Endometrial microvascular endothelial cells (primary cell): ENCODE measurements around the gene RABGAP1L. TPM values are rescaled to one million over a fixed set of nuclear protein-coding genes. Genes with fewer than 3 reads are reported as not detected.
"Not testable (repeated sequence)": the region's sequence is repeated elsewhere in the genome, so short reads cannot be mapped to it uniquely, and the experiment has no call there.

Experiments used
- in situ Hi-C: cut with HindIII; loops from 2 replicates; pipeline ENCODE4 v1.10.0; 2017; ENCODE audit warnings: low sequenced_read_pairs, low pct_unique_long_range_greater_than_20kb; ENCODE audit errors: inconsistent ontology term
- total RNA-seq: library from RNA; depleted of rRNA; stranded (reverse); fragments of >200 nt; gene quantifications from one replicate; pipeline ENCODE4 v1.2.3, GENCODE V29; 2015; ENCODE audit errors: inconsistent ontology term

Gene RABGAP1L
- total RNA-seq, 1 donor from 2014 or later: 15.5 TPM

GRCh38 chr1:174150499-174150898, 8.8 kb upstream of the RABGAP1L start:
- in situ Hi-C loops: no loop called here

DNA sequence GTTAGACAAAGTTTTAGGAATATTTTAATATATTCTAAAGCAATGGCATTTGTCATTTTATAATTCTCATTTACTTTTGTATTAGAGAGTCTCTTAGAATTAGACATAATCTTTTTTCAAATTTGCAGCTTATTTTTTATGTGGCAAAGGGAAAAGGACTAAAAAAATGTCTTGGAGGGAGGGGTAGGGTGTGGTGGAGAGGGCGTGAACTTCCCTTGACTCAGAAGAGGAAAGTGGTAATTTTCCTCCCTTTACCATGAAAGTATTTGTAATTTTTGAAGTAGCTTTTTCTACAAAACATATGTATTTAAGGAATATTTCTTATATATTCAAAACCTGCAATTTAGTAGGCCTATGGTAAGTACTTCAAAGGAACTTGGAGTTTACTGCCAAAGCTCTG, 6.9 kb upstream of the RABGAP1L start:
- in situ Hi-C loops: no loop called here

DNA sequence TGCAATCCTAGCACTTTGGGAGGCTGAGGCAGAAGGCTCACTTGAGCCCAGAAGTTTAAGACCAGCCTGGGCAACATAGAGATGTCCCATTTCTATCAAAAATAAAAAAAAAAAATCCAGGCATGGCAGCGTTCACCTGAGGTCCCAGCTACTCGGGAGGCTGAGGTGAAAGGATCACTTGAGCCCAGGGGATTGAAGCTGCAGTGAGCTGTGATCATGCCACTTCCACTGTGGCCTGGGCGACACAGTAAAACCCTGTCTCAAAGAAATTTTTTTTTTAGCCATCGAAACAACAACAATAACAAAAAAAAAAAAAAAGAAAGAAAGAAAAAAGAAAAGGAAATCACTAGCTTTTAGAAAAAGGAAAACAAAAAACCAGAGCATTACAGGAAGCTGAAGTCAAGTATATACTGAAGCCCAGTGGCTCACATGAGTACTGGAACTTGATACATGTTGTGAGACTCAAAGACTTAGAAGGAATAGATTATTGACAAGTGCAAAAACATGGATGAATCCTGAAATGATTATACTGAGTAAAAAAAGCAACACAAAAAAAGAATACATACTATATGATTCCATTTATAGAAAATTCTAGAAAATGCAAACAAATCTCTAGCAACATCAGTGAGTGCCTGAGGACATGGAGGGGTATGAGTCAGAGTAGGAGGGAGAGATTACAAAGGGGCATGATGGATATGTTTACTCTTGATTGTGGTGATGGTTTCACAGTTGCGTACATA, 6.1 kb upstream of the RABGAP1L start:
- in situ Hi-C loops: no loop called here

DNA sequence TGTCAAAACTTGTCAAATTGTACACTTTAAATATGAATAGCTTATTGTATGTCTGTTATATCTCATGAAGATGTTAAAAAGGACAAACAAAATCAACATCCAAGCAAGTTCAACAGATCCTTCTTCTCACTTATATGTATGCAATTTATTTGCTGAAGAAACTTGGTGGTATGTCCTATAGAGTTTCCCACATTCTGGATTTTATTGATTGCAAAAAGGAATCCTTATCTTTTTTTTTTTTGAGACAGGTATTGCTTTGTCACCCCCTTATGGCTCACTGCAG, 5.6 kb upstream of the RABGAP1L start:
- in situ Hi-C loops: no loop called here

GRCh38 chr1:174156437-174156836, 2.9 kb upstream of the RABGAP1L start:
- in situ Hi-C loops: no loop called here

GRCh38 chr1:174157157-174157806, 2.0 kb upstream of the RABGAP1L start:
- in situ Hi-C loops: no loop called here

DNA sequence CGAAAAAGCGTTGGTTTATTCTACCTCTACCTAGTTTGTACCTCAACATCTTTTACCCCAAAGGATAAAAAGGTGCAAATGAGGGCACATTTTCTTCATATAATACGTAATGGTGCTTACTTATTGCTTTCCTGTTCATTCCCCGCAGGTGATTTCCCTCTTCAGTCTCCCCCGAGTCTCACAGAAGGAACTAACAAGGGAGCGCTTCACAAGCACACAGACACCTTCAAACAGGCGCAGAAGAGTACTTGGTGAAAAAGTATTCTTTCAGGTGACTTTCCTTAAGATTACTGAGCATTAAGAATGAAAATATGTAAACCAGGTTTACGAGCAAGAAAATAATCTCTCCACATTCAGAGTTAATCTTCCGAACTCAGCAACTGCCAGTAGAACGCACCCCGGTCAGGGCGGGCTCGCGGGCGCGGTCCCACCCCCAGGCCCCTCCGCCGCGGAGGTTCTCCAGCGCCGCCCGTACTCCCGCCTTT, 511 bp upstream of the RABGAP1L start:
- in situ Hi-C loops: no loop called here

DNA sequence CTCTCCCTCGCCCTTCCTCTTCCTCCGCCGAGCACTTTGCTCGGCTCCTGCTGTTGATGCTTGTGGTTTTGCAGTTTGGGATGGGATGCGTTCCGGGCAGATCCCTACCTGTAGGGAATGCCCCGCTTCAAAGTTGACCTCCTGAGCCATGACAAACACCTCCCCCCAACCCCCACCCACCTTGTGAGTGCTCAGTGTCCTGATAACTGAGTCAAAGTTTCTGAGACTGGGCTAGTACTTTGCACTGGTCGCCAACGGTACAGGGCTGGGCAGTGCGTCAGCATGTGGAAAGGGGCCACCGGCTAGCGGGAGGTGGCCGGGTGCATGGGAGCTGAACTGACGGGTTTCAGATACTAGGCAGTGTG, 771 bp downstream of the RABGAP1L start:
- in situ Hi-C loops: no loop called here

DNA sequence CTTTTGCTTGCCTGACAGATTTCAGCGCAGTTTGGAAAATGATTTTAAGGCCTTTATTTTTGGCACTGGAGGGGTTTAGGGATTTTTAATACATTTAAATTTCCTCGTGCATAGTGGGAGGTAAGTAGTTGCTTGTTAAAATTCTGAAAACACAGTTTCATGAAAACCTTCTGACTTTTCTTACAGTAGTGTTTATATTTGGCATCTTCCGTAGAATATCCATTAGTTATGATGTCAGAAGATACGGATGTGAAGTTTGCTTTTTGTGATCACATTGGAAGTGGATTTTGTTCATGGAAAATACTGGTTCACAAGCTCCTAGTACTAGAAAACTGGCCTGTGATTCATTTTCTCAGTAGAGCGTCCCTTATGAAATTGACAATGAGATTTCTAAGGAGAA, 1.3 kb downstream of the RABGAP1L start:
- in situ Hi-C loops: no loop called here

DNA sequence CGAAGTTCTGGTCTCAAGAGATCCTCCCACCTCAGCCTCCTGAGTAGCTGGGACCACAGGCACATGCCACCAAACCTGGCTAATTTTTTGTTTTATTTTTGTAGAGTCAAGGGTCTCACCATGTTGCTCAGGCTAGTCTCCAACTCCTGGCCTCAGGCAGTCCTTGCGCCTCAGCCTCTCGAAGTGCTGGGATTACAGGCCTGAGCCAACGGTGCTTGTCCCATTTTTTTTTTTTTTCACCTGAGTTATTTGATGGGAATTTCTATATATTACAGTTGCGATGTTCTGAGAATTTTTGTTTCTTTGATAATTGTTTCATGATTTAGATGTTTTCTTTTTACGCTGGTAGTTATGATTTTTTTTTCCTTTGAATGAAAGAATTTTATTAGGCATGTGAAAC, 2.5 kb downstream of the RABGAP1L start:
- in situ Hi-C loops: no loop called here

GRCh38 chr1:174164826-174165225, 5.5 kb downstream of the RABGAP1L start:
- in situ Hi-C loops: no loop called here

DNA sequence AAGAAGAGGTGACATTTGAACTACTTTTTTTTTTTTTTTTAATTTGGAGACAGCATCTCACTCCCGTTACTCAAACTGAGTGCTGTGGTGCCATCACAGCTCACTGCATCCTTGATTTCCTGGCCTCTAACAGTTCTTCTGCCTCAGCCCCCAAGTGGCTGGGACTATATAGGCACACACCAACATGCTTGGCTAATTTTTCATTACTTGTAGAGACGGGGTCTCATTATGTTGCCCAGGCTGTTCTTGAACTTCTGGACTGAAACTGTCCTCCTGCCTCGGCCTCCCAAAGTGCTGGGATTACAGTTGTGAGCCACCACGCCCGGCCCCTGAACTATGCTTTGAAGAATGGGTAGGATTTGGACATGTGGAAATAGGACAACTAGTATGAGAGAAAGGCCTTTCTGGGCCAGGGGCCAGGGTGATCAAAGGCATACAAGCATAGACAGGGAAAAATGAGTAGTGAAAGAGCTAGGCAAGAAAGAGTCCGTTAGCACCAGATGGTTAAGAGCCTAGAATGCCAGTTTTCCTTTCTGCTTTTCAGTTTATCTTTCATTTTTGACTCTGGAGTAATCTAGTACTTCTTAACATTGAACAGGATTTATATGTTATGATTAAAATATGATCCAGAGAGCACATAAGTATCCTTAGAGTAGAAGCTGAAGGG, 6.3 kb downstream of the RABGAP1L start:
- in situ Hi-C loops: no loop called here

DNA sequence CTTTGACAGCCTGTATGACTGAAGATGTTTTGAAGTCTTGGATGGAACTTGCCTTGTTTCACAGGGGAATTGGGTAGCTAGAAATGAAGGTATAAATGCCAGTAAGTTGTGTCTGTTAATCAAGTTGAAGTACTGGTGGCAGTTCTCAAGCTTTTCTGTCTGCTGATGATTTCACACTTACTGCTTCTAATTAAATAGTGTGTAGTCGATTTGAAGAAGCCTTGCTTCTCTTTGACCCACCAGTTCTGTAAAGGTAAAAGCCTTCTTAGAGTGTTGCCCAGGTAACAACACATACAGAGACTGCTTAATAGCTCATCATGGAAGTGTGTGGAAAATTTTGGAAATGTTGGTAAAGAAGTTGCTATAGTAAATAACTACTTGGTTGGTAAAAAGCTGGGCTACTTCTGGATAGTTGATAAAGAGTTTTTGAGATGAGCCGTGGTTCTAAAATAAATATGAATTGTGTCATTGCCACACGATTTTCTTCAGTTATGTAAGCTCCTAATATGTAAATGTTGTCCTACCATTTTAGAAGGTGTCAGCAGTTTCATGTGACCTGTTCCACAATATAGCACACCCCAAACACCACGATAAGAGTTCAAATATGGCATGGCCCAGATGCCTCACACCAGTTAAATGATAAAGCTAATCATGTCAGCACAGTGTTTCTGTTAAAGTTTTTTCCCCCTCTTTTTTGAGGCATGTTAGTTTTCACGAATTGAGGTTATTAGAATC, 7.4 kb downstream of the RABGAP1L start:
- in situ Hi-C loops: no loop called here

DNA sequence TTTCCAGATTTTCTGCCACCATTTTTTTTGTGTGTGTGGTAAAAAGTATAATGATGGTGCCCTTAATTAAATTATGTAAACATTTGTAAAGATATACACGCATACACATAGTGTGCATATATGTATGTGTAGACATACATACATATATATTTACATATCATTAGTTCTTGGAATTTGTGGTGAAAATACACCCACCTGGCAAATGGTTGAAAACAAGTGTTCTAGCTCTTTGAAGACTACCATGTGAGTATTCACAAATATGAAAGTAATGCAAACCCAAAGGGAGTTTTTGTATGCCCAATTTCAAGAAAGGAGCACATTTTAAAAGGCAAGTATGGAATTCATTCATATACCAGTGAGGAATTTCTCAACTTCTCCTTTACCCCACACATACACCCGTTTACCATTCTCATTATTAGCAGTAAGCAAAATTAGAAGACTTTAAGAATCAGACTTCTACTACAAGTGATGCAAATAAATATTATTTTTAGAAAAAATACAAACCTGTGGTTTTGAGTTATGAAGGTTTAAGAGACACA, 8.0 kb downstream of the RABGAP1L start:
- in situ Hi-C loops: no loop called here

- in situ Hi-C loops: no loop called here
Measured at GRCh38 chr1:174169342-174169741, 10.0 kb downstream of the RABGAP1L start.

GRCh38 chr1:174171073-174171472, 11.8 kb downstream of the RABGAP1L start:
- in situ Hi-C loops: no loop called here

DNA sequence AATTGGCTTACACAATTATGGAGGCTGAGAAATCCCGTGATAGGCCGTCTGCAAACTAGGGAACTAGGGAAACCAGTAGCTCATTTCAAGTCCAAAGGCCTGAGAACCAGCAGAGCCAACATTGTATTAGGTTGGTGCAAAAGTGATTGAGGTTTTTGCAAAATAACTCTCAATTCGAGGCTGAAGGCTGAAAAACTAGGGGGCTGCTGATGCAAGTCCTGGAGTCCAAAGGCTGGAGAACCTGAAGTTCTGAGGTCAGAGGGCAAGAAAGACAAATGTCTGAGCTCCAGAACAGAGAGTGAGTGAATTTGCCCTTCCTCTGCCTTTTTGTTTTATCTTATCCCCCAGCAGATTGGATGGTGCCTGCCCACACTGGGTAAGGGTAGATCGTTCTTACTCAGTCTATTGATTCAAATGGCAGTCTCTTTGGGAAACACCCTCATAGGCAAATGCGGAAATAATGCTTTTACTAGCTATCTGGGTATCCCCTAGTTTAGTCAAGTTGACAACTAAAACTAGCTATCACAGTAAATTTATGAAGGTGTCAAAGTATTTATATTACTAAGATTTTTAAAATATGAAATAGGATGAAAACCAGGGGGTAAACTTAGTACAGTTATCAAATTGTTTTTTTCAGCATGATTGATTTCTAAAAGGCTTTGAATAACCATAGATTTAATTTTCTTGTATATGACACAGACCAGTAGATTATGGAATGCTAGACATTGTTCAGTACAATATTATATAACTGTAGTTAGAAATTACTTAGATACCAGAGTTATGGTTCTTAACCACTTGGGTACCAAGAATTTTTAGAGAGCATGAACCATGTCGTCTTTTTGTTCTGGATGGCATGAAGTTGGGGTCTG, 15.4 kb downstream of the RABGAP1L start:
- in situ Hi-C loops: no loop called here

GRCh38 chr1:174178459-174178858, 19.1 kb downstream of the RABGAP1L start:
- in situ Hi-C loops: not testable (repeated sequence)
